H9 (cell line): ENCODE results near the gene CFAP65. TPM values are rescaled to one million over a fixed set of nuclear protein-coding genes. Genes with fewer than 3 reads are reported as not detected.

ENCODE experiments used
- DNase-seq: peaks from one replicate; pipeline ENCODE4 v3.0.0-alpha.2; 2017
- H2AFZ ChIP-seq: one replicate; pipeline ENCODE4 v1.6.1; 2013; ENCODE audit warnings: mild to moderate bottlenecking, low read length, control low read depth, moderate library complexity
- H2AK5ac ChIP-seq: 2 replicates; pipeline ENCODE4 v1.6.1; 2013; ENCODE audit warnings: low read length, control low read depth, mixed read lengths; ENCODE audit not compliant: insufficient read length
- H2BK120ac ChIP-seq: one replicate; pipeline ENCODE4 v1.6.1; 2013; ENCODE audit warnings: low read depth, mild to moderate bottlenecking, low read length, control low read depth, inconsistent platforms; ENCODE audit not compliant: poor library complexity, severe bottlenecking
- H2BK12ac ChIP-seq: 2 replicates; pipeline ENCODE4 v1.6.1; 2013; ENCODE audit warnings: low read length, control low read depth, mixed read lengths, low read depth; ENCODE audit not compliant: insufficient read length
- H2BK15ac ChIP-seq: 2 replicates; pipeline ENCODE4 v1.6.1; 2013; ENCODE audit warnings: low read depth, low read length, control low read depth
- H2BK20ac ChIP-seq: one replicate; pipeline ENCODE4 v1.6.1; 2013; ENCODE audit warnings: low read depth, mild to moderate bottlenecking, low read length, control low read depth, inconsistent platforms; ENCODE audit not compliant: poor library complexity, severe bottlenecking
- H2BK5ac ChIP-seq: 2 replicates; pipeline ENCODE4 v1.6.1; 2013; ENCODE audit warnings: low read length, control low read depth, mixed read lengths; ENCODE audit not compliant: insufficient read length
- H3K14ac ChIP-seq: 2 replicates; pipeline ENCODE4 v1.6.1; 2013; ENCODE audit warnings: low read length, control low read depth; ENCODE audit not compliant: insufficient read depth
- H3K18ac ChIP-seq: 2 replicates; pipeline ENCODE4 v1.6.1; 2013; ENCODE audit warnings: low read depth, mild to moderate bottlenecking, mixed read lengths, low read length, control low read depth; ENCODE audit not compliant: insufficient read length
- H3K23ac ChIP-seq: 2 replicates; pipeline ENCODE4 v1.6.1; 2013; ENCODE audit warnings: low read length, control low read depth, mixed read lengths, low read depth; ENCODE audit not compliant: insufficient read length
- H3K23me2 ChIP-seq: 2 replicates; pipeline ENCODE4 v1.6.1; 2013; ENCODE audit warnings: low read depth, mild to moderate bottlenecking, mixed read lengths, low read length, control low read depth; ENCODE audit not compliant: insufficient read length, poor library complexity, severe bottlenecking
- H3K27ac ChIP-seq: 2 replicates; pipeline ENCODE4 v1.5.1; 2013; ENCODE audit warnings: low read length, control low read depth, mixed read lengths, low read depth; ENCODE audit not compliant: insufficient read length
- H3K27me3 ChIP-seq: 2 replicates; pipeline ENCODE4 v1.6.1; 2013; ENCODE audit warnings: low read length, control low read depth, inconsistent platforms; ENCODE audit not compliant: insufficient read depth
- H3K4ac ChIP-seq: 2 replicates; pipeline ENCODE4 v1.6.1; 2013; ENCODE audit warnings: low read depth, mild to moderate bottlenecking, control low read depth, inconsistent platforms, low read length, moderate library complexity
- H3K4me1 ChIP-seq: 2 replicates; pipeline ENCODE4 v1.6.1; 2013; ENCODE audit warnings: low read length, control low read depth, inconsistent platforms; ENCODE audit not compliant: insufficient read depth
- H3K4me2 ChIP-seq: 2 replicates; pipeline ENCODE4 v1.6.1; 2013; ENCODE audit warnings: low read length, control low read depth, mixed read lengths; ENCODE audit not compliant: insufficient read length, insufficient read depth
- H3K56ac ChIP-seq: 2 replicates; pipeline ENCODE4 v1.6.1; 2013; ENCODE audit warnings: low read depth, mild to moderate bottlenecking, mixed read lengths, low read length, control low read depth; ENCODE audit not compliant: insufficient read length
- H3K79me1 ChIP-seq: 2 replicates; pipeline ENCODE4 v1.6.1; 2013; ENCODE audit warnings: low read depth, mild to moderate bottlenecking, moderate library complexity, low read length, control low read depth, inconsistent platforms; ENCODE audit not compliant: insufficient read depth, poor library complexity, severe bottlenecking
- H3K79me2 ChIP-seq: 2 replicates; pipeline ENCODE4 v1.6.1; 2013; ENCODE audit warnings: low read length, control low read depth, inconsistent platforms; ENCODE audit not compliant: insufficient read depth
- H3K9ac ChIP-seq: 2 replicates; pipeline ENCODE4 v1.6.1; 2013; ENCODE audit warnings: low read length, control low read depth, mixed read lengths; ENCODE audit not compliant: insufficient read length; ENCODE audit errors: extremely low read depth
- H3K9me3 ChIP-seq: one replicate; pipeline ENCODE4 v1.6.1; 2013; ENCODE audit warnings: low read depth, low read length, inconsistent platforms; ENCODE audit not compliant: control insufficient read depth
- H3T11ph ChIP-seq: one replicate; pipeline ENCODE4 v1.6.1; 2013; ENCODE audit warnings: mild to moderate bottlenecking, low read length, control low read depth, inconsistent platforms
- H4K20me1 ChIP-seq: one replicate; pipeline ENCODE4 v1.6.1; 2013; ENCODE audit not compliant: control insufficient read depth, insufficient read length, insufficient read depth
- H4K5ac ChIP-seq: 2 replicates; pipeline ENCODE4 v1.6.1; 2013; ENCODE audit warnings: low read depth, mild to moderate bottlenecking, mixed read lengths, low read length, control low read depth; ENCODE audit not compliant: insufficient read length
- H4K8ac ChIP-seq: replicated peaks from 2 replicates; pipeline ENCODE4 v1.6.1; 2013; ENCODE audit warnings: low read length, control low read depth, mixed read lengths, low read depth; ENCODE audit not compliant: insufficient read length
- H4K91ac ChIP-seq: 2 replicates; pipeline ENCODE4 v1.6.1; 2013; ENCODE audit warnings: low read depth, mild to moderate bottlenecking, moderate library complexity, mixed read lengths, low read length, control low read depth; ENCODE audit not compliant: insufficient read length
- H3K27ac Mint-ChIP-seq, 3 experiments: 2 replicates in 2 of 3; 3 replicates in 1 of 3; pipeline ENCODE4 v1.8.0; 2020 to 2021; ENCODE audit warnings: mixed read lengths in 3 of 3, mild to moderate bottlenecking in 1 of 3, moderate library complexity in 1 of 3
- H3K27me3 Mint-ChIP-seq: 2 replicates; pipeline ENCODE4 v1.8.0; 2021; ENCODE audit warnings: low read depth, mild to moderate bottlenecking, moderate library complexity, mixed read lengths
- H3K36me3 Mint-ChIP-seq, 3 experiments: 2 replicates in 2 of 3; 3 replicates in 1 of 3; pipeline ENCODE4 v1.8.0; 2020 to 2021; ENCODE audit warnings: low read depth in 3 of 3, mixed read lengths in 3 of 3; ENCODE audit not compliant: insufficient read depth in 1 of 3
- H3K4me1 Mint-ChIP-seq, 2 experiments: 2 replicates each; pipeline ENCODE4 v1.8.0; 2020; ENCODE audit warnings: mixed read lengths in 2 of 2
- H3K4me3 Mint-ChIP-seq, 2 experiments: 2 replicates in 1 of 2; 3 replicates in 1 of 2; pipeline ENCODE4 v1.8.0; 2020 to 2021; ENCODE audit warnings: mild to moderate bottlenecking in 2 of 2, mixed read lengths in 2 of 2, moderate library complexity in 1 of 2
- H3K9me3 Mint-ChIP-seq, 2 experiments: 2 replicates in 1 of 2; 3 replicates in 1 of 2; pipeline ENCODE4 v1.8.0; 2020; ENCODE audit warnings: mild to moderate bottlenecking in 2 of 2, mixed read lengths in 2 of 2, moderate library complexity in 1 of 2
- WGBS: extraction: QIAGEN DNeasy Blood & Tissue Kit; methylation state at CpG from one replicate; pipeline ENCODE4 v1.1.7; 2013; ENCODE audit warnings: missing lambda C conversion rate, low lambda C conversion rate, mixed read lengths; ENCODE audit not compliant: insufficient read length; ENCODE audit errors: extremely low coverage; 5-methylcytosine and 5-hydroxymethylcytosine counted together
- total RNA-seq: library from RNA; stranded (reverse); gene quantifications from 2 replicates; pipeline ENCODE4 v1.2.1, GENCODE V29; 2021
- TF ChIP-seq, protein P1 (sequence below): fragments of 200-600 bp; sonication (generic); conservative IDR thresholded peaks from 3 replicates; pipeline ENCODE4 v1.8.0; 2021; ENCODE audit warnings: antibody characterized with exemption, mild to moderate bottlenecking

CFAP65 gene
- total RNA-seq, 1 experiment from 2014 or later = 0.20 TPM

DNA sequence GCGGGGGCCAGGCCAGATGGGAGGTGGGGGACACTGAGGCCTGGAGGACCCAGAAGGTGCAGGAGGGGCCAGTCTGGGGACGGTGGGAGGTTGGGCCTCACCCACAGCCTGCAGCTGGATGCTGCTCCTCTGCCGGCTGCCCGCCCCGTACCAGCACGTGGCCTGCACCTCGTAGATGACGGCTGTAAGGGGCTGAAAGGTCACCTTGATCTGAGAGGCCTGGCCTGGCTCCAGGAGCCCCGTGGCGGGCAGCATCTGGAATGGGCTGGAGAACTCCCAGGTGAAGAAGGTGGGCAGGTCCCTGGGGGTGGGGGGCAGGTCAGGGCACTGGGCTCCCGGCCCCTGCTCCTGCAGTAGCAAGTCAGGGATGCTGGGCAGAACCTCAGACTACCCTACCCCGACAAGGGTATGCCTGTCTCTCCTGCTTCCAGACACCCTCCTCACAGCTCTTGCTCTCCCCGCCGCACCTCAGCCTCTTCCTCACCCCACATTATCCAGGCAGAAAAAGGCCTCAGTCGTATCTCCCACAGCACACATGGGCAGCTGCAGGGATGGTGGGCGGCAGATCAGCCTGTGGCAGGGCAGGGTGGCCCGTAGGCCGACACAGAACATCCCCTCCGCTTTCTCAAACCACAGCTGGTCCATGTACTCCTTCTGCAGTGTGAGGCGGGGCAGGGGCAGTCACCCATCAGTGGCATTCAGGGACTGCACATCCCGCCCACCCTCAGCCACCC lies 10.1 kb downstream of the CFAP65 start:
- Mint-ChIP-seq H3K36me3 (no peaks in the 10 kb centered on the region), H3K27ac (no peak overlapping the region), H3K4me3 (no peak overlapping the region), H3K9me3 (no peaks in the 10 kb centered on the region), H3K27me3 (peaks cover 28% of the 10 kb centered on the region), H3K4me1 (peaks cover 4% of the 10 kb centered on the region in 2 experiments)
- no peak overlapping the region for H2AFZ ChIP-seq
- no peak overlapping the region for H2AK5ac ChIP-seq
- H2BK15ac ChIP-seq = no peak overlapping the region
- no peak overlapping the region for H3K56ac ChIP-seq
- H3K9me3 ChIP-seq = no peaks in the 10 kb centered on the region
- H3K14ac ChIP-seq = no peak overlapping the region; the same call in 1 of the 2 replicates
- H2BK12ac ChIP-seq = no peak overlapping the region
- H3K23ac ChIP-seq = no peak overlapping the region
- H3K23me2 ChIP-seq = no peaks in the 10 kb centered on the region
- H3K79me1 ChIP-seq = no peaks in the 10 kb centered on the region
- no peak overlapping the region for H4K91ac ChIP-seq
- H2BK120ac ChIP-seq = no peak overlapping the region
- no peak overlapping the region for H2BK5ac ChIP-seq
- H3K79me2 ChIP-seq = no peaks in the 10 kb centered on the region
- no peak for DNase-seq
- no peak overlapping the region for H3K18ac ChIP-seq
- H3K4me2 ChIP-seq = no peak overlapping the region
- H3K27ac ChIP-seq = no peak overlapping the region
- no peak overlapping the region for H4K8ac ChIP-seq
- no peak overlapping the region for H4K5ac ChIP-seq
- no peaks in the 10 kb centered on the region for H3K4me1 ChIP-seq
- no peaks in the 10 kb centered on the region for H4K20me1 ChIP-seq
- no peak overlapping the region for H2BK20ac ChIP-seq
- no peak overlapping the region for H3T11ph ChIP-seq
- TF ChIP-seq, protein P1, sequence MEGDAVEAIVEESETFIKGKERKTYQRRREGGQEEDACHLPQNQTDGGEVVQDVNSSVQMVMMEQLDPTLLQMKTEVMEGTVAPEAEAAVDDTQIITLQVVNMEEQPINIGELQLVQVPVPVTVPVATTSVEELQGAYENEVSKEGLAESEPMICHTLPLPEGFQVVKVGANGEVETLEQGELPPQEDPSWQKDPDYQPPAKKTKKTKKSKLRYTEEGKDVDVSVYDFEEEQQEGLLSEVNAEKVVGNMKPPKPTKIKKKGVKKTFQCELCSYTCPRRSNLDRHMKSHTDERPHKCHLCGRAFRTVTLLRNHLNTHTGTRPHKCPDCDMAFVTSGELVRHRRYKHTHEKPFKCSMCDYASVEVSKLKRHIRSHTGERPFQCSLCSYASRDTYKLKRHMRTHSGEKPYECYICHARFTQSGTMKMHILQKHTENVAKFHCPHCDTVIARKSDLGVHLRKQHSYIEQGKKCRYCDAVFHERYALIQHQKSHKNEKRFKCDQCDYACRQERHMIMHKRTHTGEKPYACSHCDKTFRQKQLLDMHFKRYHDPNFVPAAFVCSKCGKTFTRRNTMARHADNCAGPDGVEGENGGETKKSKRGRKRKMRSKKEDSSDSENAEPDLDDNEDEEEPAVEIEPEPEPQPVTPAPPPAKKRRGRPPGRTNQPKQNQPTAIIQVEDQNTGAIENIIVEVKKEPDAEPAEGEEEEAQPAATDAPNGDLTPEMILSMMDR = no peak
- no peak overlapping the region for H3K9ac ChIP-seq
- no CpG with 5 or more reads among the region's 21 CpGs for WGBS
- H3K27me3 ChIP-seq = no peaks in the 10 kb centered on the region
- no peak overlapping the region for H3K4ac ChIP-seq
